K562 (cell line): ENCODE results near the gene AGTR1.

Experiments
- ADNP ChIP-seq: fragments of 200-800 bp; sonication (Bioruptor generic); IDR thresholded peaks from 2 replicates; pipeline ENCODE4 v1.6.1; 2016; ENCODE audit warnings: missing genetic modification characterization, missing compliant biosample characterization
- KLF1 ChIP-seq: fragments of 450-650 bp; IDR thresholded peaks from 2 replicates; pipeline ENCODE4 v1.6.1; 2016; ENCODE audit warnings: missing genetic modification characterization, missing compliant biosample characterization
- MAZ ChIP-seq, 2 experiments: fragments of 450-650 bp in 1 of 2; sonication (generic) in 1 of 2; formaldehyde crosslinking; IDR thresholded peaks in 1 of 2; conservative IDR thresholded peaks in 1 of 2; 2 replicates each; pipeline versions ENCODE4 v1.4.0 to v1.5.0; 2020; ENCODE audit warnings: mild to moderate bottlenecking in 1 of 2, missing genetic modification reagents in 1 of 2
- NR3C1 ChIP-seq: sonication (generic); formaldehyde crosslinking; IDR thresholded peaks from 2 replicates; pipeline ENCODE4 v1.8.1; 2022; ENCODE audit warnings: missing genetic modification reagents
- RB1 ChIP-seq: fragments of 450-650 bp; IDR thresholded peaks from 2 replicates; pipeline ENCODE4 v1.6.1; 2017; ENCODE audit warnings: low read depth, mild to moderate bottlenecking
- TAF15 ChIP-seq: fragments of 200-400 bp; formaldehyde crosslinking; IDR thresholded peaks from 2 replicates; pipeline ENCODE4 v1.6.1; 2017; ENCODE audit warnings: mild to moderate bottlenecking, low read depth, low read length, moderate library complexity
- TF ChIP-seq, protein P1 (sequence below), 3 experiments: IDR thresholded peaks in 2 of 3; conservative IDR thresholded peaks in 1 of 3; 2 replicates each; pipeline ENCODE4 v1.5.1; 2011 to 2012; ENCODE audit warnings: low read length in 3 of 3, mild to moderate bottlenecking in 3 of 3, control low read depth in 2 of 3, improper control_type of control experiment in 1 of 3, inconsistent platforms in 1 of 3, low read depth in 1 of 3, mixed read lengths in 1 of 3, moderate library complexity in 1 of 3; ENCODE audit not compliant: insufficient read depth in 2 of 3

DNA sequence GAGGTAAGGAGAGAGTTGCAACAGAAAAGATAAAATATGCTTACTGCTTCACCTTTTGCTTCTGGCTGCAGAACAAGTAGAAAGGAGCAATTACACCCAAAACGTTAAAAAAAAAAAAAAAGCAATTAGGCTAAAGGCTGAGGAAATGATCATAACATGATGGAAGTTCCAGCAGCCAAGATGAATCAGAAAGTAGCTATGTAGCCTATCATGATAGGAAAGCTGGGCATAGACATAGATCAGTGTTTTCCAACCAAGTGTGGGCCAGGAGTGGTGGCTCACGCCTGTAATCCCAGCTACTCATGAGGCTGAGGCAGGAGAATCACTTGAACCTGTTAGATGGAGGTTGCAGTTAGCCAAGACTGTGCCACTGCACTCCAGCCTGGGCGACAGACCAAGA is 52.6 kb downstream of the AGTR1 start:
- no peak for TF ChIP-seq ADNP (tag)
- TF ChIP-seq, protein P1, sequence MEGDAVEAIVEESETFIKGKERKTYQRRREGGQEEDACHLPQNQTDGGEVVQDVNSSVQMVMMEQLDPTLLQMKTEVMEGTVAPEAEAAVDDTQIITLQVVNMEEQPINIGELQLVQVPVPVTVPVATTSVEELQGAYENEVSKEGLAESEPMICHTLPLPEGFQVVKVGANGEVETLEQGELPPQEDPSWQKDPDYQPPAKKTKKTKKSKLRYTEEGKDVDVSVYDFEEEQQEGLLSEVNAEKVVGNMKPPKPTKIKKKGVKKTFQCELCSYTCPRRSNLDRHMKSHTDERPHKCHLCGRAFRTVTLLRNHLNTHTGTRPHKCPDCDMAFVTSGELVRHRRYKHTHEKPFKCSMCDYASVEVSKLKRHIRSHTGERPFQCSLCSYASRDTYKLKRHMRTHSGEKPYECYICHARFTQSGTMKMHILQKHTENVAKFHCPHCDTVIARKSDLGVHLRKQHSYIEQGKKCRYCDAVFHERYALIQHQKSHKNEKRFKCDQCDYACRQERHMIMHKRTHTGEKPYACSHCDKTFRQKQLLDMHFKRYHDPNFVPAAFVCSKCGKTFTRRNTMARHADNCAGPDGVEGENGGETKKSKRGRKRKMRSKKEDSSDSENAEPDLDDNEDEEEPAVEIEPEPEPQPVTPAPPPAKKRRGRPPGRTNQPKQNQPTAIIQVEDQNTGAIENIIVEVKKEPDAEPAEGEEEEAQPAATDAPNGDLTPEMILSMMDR (IDR thresholded peaks at IDR 0.05 in 2 of 3, conservative IDR thresholded peaks at IDR 0.05 in 1 of 3; ENCODE audit: insufficient read depth in 2 of 3, low read depth in 1 of 3, low read length in 3 of 3) = no peak
- TF ChIP-seq TAF15 = no peak
- no peak for TF ChIP-seq KLF1 (tag)
- TF ChIP-seq NR3C1 (CRISPR knock-in tag) = no peak
- no peak for TF ChIP-seq RB1
- TF ChIP-seq MAZ (CRISPR knock-in tag; conservative IDR thresholded peaks at IDR 0.05 in 1 of 2, IDR thresholded peaks at IDR 0.05 in 1 of 2) = no peak
